ENCODE measurements around the gene FRMD4B. TPM values are rescaled to one million over a fixed set of nuclear protein-coding genes. Genes with fewer than 3 reads are reported as not detected.

Gene FRMD4B
- polyA plus RNA-seq, 3 donors = 13.2 to 21.0 (median 19.6) TPM

DNA sequence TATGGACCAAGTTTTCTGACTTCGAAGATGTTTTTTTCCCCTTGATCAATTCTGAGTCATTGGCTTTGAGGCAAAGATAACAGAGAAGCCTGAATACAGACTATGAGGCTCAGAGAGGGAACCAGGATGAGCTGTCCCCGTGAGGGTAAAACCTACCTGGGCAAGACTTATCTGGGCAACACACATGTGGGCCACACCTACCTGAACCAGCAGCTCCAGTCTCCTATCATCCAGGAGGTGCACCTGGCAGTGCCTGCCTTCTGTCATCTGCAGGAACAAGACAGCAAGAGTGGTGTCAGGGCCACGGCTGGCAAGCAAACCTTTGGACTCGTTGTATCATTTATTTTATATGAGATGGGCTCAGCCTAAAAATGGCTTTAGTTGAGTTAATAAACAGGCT is 72.6 kb downstream of the FRMD4B start:
- Histone ChIP-seq H3K9me3 (replicated peaks in 1 of 2; ENCODE audit: control insufficient read depth in 1 of 2, insufficient read depth in 1 of 2, low read length in 2 of 2) (no peaks in the 10 kb centered on the region), H3K9ac (ENCODE audit: insufficient read depth, low read length, poor library complexity, severe bottlenecking) (no peak overlapping the region), H3K27me3 (ENCODE audit: control insufficient read depth in 2 of 2, insufficient read depth in 2 of 2, low read length in 2 of 2) (no peaks in the 10 kb centered on the region), H3K79me2 (ENCODE audit: insufficient read depth, low read length) (no peaks in the 10 kb centered on the region), H3K36me3 (replicated peaks in 1 of 2; ENCODE audit: control insufficient read depth in 1 of 2, insufficient read depth in 2 of 2, low read length in 2 of 2) (peaks cover 12 to 41% of the 10 kb centered on the region in 2 donors), H3K4me1 (ENCODE audit: control insufficient read depth in 1 of 2, insufficient read depth in 2 of 2, low read length in 2 of 2) (no peaks in the 10 kb centered on the region), H2AFZ (ENCODE audit: insufficient read depth, low read depth, low read length, poor library complexity, severe bottlenecking) (no peak overlapping the region), H3K4me3 (replicated peaks in 1 of 3; ENCODE audit: low read depth in 2 of 3, low read length in 3 of 3) (no peak overlapping the region), H3K27ac (ENCODE audit: low read depth in 1 of 2, low read length in 2 of 2) (no peak overlapping the region), H4K20me1 (ENCODE audit: insufficient read depth, low read length) (no peaks in the 10 kb centered on the region), H3K4me2 (replicated peaks; ENCODE audit: extremely low read depth, low read length, poor library complexity, severe bottlenecking) (no peak overlapping the region)
- peaks cover 0 to 9% (median 3%) of the 10 kb centered on the region in 7 donors for H3K9me3 Mint-ChIP-seq
- H3K27ac Mint-ChIP-seq = no peak overlapping the region
- no peak overlapping the region for H3K4me3 Mint-ChIP-seq
- peaks cover 41 to 50% of the 10 kb centered on the region in 2 donors for H3K36me3 Mint-ChIP-seq
- H3K4me1 Mint-ChIP-seq = peaks cover 7% of the 10 kb centered on the region
- no peak for DNase-seq
- no peak for TF ChIP-seq CTCF (IDR thresholded peaks at IDR 0.05)
- intact Hi-C loops (cut with micrococcal nuclease) = no loop called here
- WGBS (ENCODE audit: insufficient coverage) = 67% methylated on average over 3 of the region's 4 CpGs
- no peaks in the 10 kb centered on the region for H3K27me3 Mint-ChIP-seq (ENCODE audit: low read depth in 3 of 3)

GRCh38 chr3:69309814-69310213 is 76.1 kb downstream of the FRMD4B start:
- Mint-ChIP-seq H3K4me1 (peaks cover 10% of the 10 kb centered on the region), H3K36me3 (peaks cover 46 to 50% of the 10 kb centered on the region in 2 donors), H3K9me3 (peaks cover 0 to 8% (median 0%) of the 10 kb centered on the region in 7 donors), H3K27me3 (ENCODE audit: low read depth in 3 of 3) (peaks cover 0 to 2% (median 0%) of the 10 kb centered on the region in 3 donors), H3K27ac (no peak overlapping the region), H3K4me3 (no peak overlapping the region)
- Histone ChIP-seq H4K20me1 (ENCODE audit: insufficient read depth, low read length) (no peaks in the 10 kb centered on the region), H3K4me3 (replicated peaks in 1 of 3; ENCODE audit: low read depth in 2 of 3, low read length in 3 of 3) (no peak overlapping the region), H3K36me3 (replicated peaks in 1 of 2; ENCODE audit: control insufficient read depth in 1 of 2, insufficient read depth in 2 of 2, low read length in 2 of 2) (peaks cover 16 to 53% of the 10 kb centered on the region in 2 donors), H3K27me3 (ENCODE audit: control insufficient read depth in 2 of 2, insufficient read depth in 2 of 2, low read length in 2 of 2) (no peaks in the 10 kb centered on the region), H3K27ac (ENCODE audit: low read depth in 1 of 2, low read length in 2 of 2) (no peak overlapping the region), H3K9me3 (replicated peaks in 1 of 2; ENCODE audit: control insufficient read depth in 1 of 2, insufficient read depth in 1 of 2, low read length in 2 of 2) (no peaks in the 10 kb centered on the region), H3K9ac (ENCODE audit: insufficient read depth, low read length, poor library complexity, severe bottlenecking) (no peak overlapping the region), H3K4me1 (ENCODE audit: control insufficient read depth in 1 of 2, insufficient read depth in 2 of 2, low read length in 2 of 2) (peaks cover 4 to 8% of the 10 kb centered on the region in 2 donors), H2AFZ (ENCODE audit: insufficient read depth, low read depth, low read length, poor library complexity, severe bottlenecking) (no peak overlapping the region), H3K79me2 (ENCODE audit: insufficient read depth, low read length) (no peaks in the 10 kb centered on the region), H3K4me2 (replicated peaks; ENCODE audit: extremely low read depth, low read length, poor library complexity, severe bottlenecking) (no peak overlapping the region)
- 93% methylated on average over 2 of the region's 3 CpGs for WGBS (ENCODE audit: insufficient coverage)
- TF ChIP-seq CTCF (IDR thresholded peaks at IDR 0.05) = no peak
- no peak for DNase-seq
- intact Hi-C loops (cut with micrococcal nuclease) = loop anchor here (5.0 kb wide), 1 partner anchor 148 kb away; no protein-coding TSS in a partner anchor
